Measurements from ENCODE around the gene XPO1. TPM values are rescaled to one million over a fixed set of nuclear protein-coding genes. Genes with fewer than 3 reads are reported as not detected.
A peak's percentile ranks its signal among the peaks of the same experiment; 100 is the strongest.
"Not testable (repeated sequence)": the region's sequence is repeated elsewhere in the genome, so short reads cannot be mapped to it uniquely, and the experiment has no call there.

XPO1 gene
- total RNA-seq, 1 donor from 2014 or later, result 161 TPM

GRCh38 chr2:61536572-61537276, 1.4 kb downstream of the XPO1 start:
- peak; percentile 88 for DNase-seq (ENCODE audit: low read depth)

GRCh38 chr2:61536180-61536571, 2.0 kb downstream of the XPO1 start:
- DNase-seq (ENCODE audit: low read depth), result no peak

- DNase-seq (ENCODE audit: low read depth), result no peak
These were observed 2.7 kb downstream of the XPO1 start for GRCh38 chr2:61535449-61535848.

GRCh38 chr2:61534926-61535325, 3.2 kb downstream of the XPO1 start:
- DNase-seq (ENCODE audit: low read depth), result peak; percentile 17

GRCh38 chr2:61530749-61531148, 7.4 kb downstream of the XPO1 start:
- no peak for DNase-seq (ENCODE audit: low read depth)

GRCh38 chr2:61529944-61530735, 8.0 kb downstream of the XPO1 start:
- no peak for DNase-seq (ENCODE audit: low read depth)

- DNase-seq (ENCODE audit: low read depth), result no peak
These were observed 17.9 kb downstream of the XPO1 start for GRCh38 chr2:61520261-61520660.

GRCh38 chr2:61512768-61513398, 25.3 kb downstream of the XPO1 start:
- DNase-seq (ENCODE audit: low read depth), result no peak

- no peak for DNase-seq (ENCODE audit: low read depth)
These were observed 27.2 kb downstream of the XPO1 start for GRCh38 chr2:61510674-61511671.

- DNase-seq (ENCODE audit: low read depth), result no peak
These were observed 33.2 kb downstream of the XPO1 start for GRCh38 chr2:61504949-61505348.

GRCh38 chr2:61499060-61499459, 39.1 kb downstream of the XPO1 start:
- no peak for DNase-seq (ENCODE audit: low read depth)

- peak; percentile 71 for DNase-seq (ENCODE audit: low read depth)
These were observed 44.6 kb downstream of the XPO1 start for GRCh38 chr2:61493523-61493942.

- DNase-seq (ENCODE audit: low read depth), result no peak
These were observed 45.7 kb downstream of the XPO1 start for GRCh38 chr2:61492476-61492875.

- DNase-seq (ENCODE audit: low read depth), result no peak
These were observed 52.9 kb downstream of the XPO1 start for GRCh38 chr2:61485281-61485680.

- DNase-seq (ENCODE audit: low read depth), result no peak
These were observed 60.1 kb downstream of the XPO1 start for GRCh38 chr2:61478086-61478485.

- DNase-seq (ENCODE audit: low read depth), result not testable (repeated sequence)
These were observed 61.1 kb downstream of the XPO1 start for GRCh38 chr2:61476929-61477589.

GRCh38 chr2:61471905-61472805, 66.0 kb downstream of the XPO1 start:
- DNase-seq (ENCODE audit: low read depth), result peak; percentile 41

GRCh38 chr2:61470965-61471904, 66.9 kb downstream of the XPO1 start, which contains the start of gene USP34:
Gene USP34, minus strand, starts transcription at chr2:61471087. Its CDS starts 395 bp downstream, at chr2:61470692.
- DNase-seq (ENCODE audit: low read depth), result peak; percentile 95
